Mesodermal cell (in vitro differentiated cells): ENCODE data around the gene AGBL1.

Source experiments
- H3K27ac ChIP-seq: 2 replicates; pipeline ENCODE4 v1.7.0; 2013; ENCODE audit warnings: mild to moderate bottlenecking, low read depth, low read length, moderate library complexity; ENCODE audit not compliant: severe bottlenecking
- H3K36me3 ChIP-seq: 2 replicates; pipeline ENCODE4 v1.7.1; 2013; ENCODE audit warnings: mild to moderate bottlenecking, low read length, moderate library complexity; ENCODE audit not compliant: control insufficient read depth, insufficient read depth
- H3K4me1 ChIP-seq: one replicate; pipeline ENCODE4 v1.7.1; 2013; ENCODE audit warnings: mild to moderate bottlenecking, low read length; ENCODE audit not compliant: insufficient read depth, control insufficient read depth, poor library complexity, severe bottlenecking
- H3K4me3 ChIP-seq: 2 replicates; pipeline ENCODE4 v1.7.0; 2013; ENCODE audit warnings: low read length, control low read depth, mild to moderate bottlenecking; ENCODE audit not compliant: insufficient read depth, poor library complexity, severe bottlenecking; ENCODE audit errors: extremely low read depth
- H3K9me3 ChIP-seq: 2 replicates; pipeline ENCODE4 v1.7.1; 2013; ENCODE audit warnings: mild to moderate bottlenecking, low read length, moderate library complexity; ENCODE audit not compliant: control insufficient read depth
- WGBS, 2 experiments: methylation state at CpG; one replicate each; pipeline ENCODE4 v1.1.5; 2013; ENCODE audit warnings: missing lambda C conversion rate in 2 of 2; ENCODE audit not compliant: insufficient coverage in 2 of 2; 5-methylcytosine and 5-hydroxymethylcytosine counted together

Gene AGBL1

DNA sequence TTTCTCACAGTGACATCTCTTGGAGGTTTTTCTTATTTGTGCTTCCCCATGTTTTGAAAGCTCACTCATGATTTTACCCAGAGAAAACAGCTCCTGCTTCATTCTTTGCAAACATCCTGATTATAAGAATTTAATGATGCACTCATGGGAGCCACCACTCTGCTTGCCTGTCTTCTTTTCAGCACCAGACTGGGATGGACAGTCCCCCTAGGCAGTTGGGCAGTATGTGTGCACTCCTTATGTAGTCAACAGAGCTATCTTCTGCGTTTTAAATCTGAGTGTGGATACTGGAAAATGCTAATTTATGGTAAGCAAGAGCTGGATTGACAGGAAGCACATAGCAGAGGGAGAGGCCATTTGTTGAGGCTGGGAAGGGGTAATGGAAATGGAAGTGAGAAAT lies 276.1 kb downstream of the AGBL1 start:
- Histone ChIP-seq H3K9me3 (no peaks in the 10 kb centered on the region), H3K4me3 (no peak overlapping the region), H3K4me1 (no peaks in the 10 kb centered on the region), H3K36me3 (no peaks in the 10 kb centered on the region), H3K27ac (no peak overlapping the region)
- 67 to 86% methylated on average over 1 of the region's 1 CpG for WGBS, 2 experiments

DNA sequence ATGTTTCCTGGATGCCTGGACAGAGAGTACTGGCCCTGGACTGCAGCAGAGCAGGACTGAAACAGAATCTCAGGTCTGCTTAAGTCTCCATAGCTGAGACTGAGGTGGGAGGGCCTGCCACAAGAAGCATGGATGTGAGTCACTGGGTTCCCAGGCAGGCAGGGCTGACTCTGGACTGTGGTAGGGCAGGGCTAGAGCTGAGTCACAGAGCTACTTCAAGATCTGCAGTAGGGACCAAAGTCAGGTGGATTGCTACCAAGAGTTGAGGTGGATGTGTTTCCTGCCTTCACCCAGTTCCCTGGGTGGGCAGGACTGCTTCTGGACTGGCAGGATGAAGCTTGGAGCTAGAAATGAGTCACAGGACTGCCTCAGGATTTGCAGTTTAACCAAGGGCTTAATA lies 282.9 kb downstream of the AGBL1 start:
- H3K36me3 ChIP-seq: no peaks in the 10 kb centered on the region

DNA sequence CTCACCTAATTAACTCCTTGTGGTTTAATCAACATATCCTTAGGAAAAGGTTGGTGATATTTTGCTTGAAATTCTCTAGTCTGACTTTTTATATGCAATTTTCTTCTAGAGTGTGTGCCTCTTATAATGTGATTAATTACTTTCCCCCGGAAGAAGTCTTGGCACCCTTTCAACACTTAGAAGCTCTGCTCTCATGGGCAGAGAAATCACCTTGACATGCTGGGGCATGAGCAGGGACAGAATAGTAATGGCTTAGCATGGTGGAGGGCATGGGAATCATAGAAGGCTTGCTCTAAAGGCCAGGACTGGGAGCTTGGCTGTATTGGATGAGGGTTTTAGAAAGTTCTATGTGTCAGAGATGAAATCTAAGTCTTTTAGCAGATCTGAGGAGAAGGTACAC lies 293.5 kb downstream of the AGBL1 start:
- WGBS, 2 experiments: no CpG with 5 or more reads among the region's 1 CpG
- Histone ChIP-seq H3K4me1 (no peaks in the 10 kb centered on the region), H3K36me3 (no peaks in the 10 kb centered on the region), H3K9me3 (no peaks in the 10 kb centered on the region), H3K4me3 (no peak overlapping the region), H3K27ac (no peak overlapping the region)

More for the DNA sequence above, 282.9 kb downstream of the AGBL1 start:
- H3K4me1 ChIP-seq: no peaks in the 10 kb centered on the region
- no peak overlapping the region for H3K27ac ChIP-seq
- no peaks in the 10 kb centered on the region for H3K9me3 ChIP-seq
- no peak overlapping the region for H3K4me3 ChIP-seq

DNA sequence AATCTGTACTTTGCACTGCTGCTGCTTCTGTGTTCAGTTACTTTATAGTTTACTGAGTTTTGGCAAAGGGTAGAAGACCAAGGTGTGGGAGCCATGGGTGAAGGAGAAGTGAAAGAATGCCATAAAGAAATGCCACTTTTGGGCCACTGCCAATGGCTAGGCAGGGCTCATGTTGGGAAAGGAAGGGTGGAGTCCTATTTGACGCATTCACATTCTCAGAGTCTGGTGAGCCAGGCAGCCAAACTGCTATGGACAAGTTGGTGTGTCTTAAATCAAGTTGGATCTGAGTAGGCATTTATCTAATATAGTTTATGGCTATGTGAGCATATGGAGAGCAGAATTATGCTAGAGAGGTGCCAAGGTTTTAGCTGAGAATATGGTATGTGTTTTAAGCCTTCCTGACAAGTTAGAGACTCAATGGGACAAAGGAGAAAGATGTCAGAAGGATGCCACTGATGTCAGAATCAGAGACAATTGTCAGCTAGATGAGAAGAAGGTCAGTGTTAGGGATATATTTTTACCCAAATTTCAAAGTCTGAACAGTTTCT lies 296.1 kb downstream of the AGBL1 start:
- Histone ChIP-seq H3K36me3 (no peaks in the 10 kb centered on the region), H3K27ac (no peak overlapping the region), H3K4me3 (no peak overlapping the region), H3K9me3 (no peaks in the 10 kb centered on the region), H3K4me1 (no peaks in the 10 kb centered on the region)
- WGBS, 2 experiments: 91 to 92% methylated on average over 1 of the region's 1 CpG

DNA sequence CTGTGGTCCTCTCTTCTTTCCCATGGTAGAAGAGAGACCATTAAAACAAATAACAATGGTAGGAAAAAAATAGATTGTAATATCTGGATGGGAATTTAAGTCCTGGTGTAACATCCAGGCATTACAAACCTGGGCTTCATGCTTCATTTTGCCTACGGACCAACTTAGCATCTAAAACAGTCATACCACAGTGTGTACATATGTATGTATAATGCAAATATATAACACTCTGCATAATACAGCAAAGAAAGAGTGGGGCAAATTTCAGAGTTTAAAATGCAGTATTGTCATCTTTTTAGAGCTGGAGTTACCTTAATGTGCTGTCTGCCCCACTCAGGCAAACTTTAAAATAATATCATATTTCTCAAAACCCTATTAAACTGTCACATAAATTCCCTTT lies 298.2 kb downstream of the AGBL1 start:
- H3K36me3 ChIP-seq: no peaks in the 10 kb centered on the region
- WGBS, 2 experiments: no CpG with 5 or more reads among the region's 1 CpG
- H3K4me1 ChIP-seq: no peaks in the 10 kb centered on the region
- no peaks in the 10 kb centered on the region for H3K9me3 ChIP-seq
- no peak overlapping the region for H3K27ac ChIP-seq
- no peak overlapping the region for H3K4me3 ChIP-seq

DNA sequence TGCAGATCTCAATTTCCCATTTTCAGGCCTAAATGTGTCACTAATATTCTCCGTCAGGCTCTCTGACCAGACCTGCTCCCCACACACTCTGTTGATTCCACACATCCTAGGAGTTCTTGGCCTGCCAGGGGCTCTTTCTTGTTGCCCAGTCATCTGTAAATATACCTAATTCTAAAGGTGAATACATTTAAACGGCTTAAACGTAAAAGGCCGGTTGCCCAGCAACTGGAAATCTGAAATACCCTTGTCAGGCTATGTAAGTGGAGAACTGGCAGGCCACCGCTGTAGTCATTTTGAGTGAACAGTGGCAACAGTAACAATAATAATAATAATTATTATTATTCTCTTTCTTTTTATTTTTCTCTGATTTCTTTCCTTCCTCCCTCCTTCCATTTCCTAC lies 302.7 kb downstream of the AGBL1 start:
- Histone ChIP-seq H3K36me3 (no peaks in the 10 kb centered on the region), H3K27ac (no peak overlapping the region), H3K4me3 (no peak overlapping the region), H3K4me1 (no peaks in the 10 kb centered on the region), H3K9me3 (no peaks in the 10 kb centered on the region)
- 80 to 90% methylated on average over 1 of the region's 5 CpGs for WGBS, 2 experiments

DNA sequence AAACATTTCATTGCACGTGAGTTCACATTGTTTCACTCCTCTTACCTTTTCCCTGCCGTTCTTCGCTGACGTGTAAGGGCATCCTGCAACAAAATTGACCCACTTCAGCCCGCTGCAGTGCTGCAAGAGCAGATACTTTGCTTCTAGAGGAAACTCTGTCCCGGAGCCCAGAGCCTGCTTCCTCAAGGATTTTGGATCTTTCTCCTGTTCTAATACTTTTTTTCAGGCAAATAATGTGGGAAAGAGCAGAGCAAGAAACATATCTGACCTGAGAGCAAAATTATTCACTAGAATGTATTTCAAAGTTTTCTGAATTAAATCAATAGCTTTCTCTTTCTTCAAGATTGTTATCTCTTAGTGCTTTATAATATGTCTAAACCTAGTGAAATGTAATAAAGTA lies 303.9 kb downstream of the AGBL1 start:
- H3K9me3 ChIP-seq: no peaks in the 10 kb centered on the region
- no peak overlapping the region for H3K4me3 ChIP-seq
- WGBS, 2 experiments: 95 to 98% methylated on average over 4 to 5 of the region's 6 CpGs
- H3K4me1 ChIP-seq: no peaks in the 10 kb centered on the region
- H3K27ac ChIP-seq: no peak overlapping the region
- no peaks in the 10 kb centered on the region for H3K36me3 ChIP-seq

DNA sequence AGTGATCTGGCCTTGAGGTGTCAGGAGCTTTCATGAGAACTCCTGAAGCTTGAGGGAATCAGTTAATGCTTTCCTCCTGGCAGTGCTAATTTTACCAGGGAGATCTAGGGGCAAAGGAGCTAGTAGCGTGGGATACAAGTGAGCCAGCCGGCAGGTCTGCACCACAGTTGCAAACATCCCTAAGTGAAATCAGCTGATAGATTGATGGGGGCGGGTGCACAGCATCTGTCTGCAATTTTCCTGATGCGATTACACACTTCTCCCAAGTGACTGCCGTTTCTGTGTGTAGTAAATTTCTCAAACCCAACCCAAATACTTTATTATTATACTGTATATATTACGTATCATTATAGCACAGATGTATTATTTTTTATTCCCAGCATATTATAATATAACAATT lies 304.5 kb downstream of the AGBL1 start:
- Histone ChIP-seq H3K9me3 (no peaks in the 10 kb centered on the region), H3K4me3 (no peak overlapping the region), H3K36me3 (no peaks in the 10 kb centered on the region), H3K4me1 (no peaks in the 10 kb centered on the region), H3K27ac (no peak overlapping the region)
- 90% methylated on average over 2 of the region's 6 CpGs; no CpG with 5 or more reads in 1 of the 2 experiments for WGBS, 2 experiments

DNA sequence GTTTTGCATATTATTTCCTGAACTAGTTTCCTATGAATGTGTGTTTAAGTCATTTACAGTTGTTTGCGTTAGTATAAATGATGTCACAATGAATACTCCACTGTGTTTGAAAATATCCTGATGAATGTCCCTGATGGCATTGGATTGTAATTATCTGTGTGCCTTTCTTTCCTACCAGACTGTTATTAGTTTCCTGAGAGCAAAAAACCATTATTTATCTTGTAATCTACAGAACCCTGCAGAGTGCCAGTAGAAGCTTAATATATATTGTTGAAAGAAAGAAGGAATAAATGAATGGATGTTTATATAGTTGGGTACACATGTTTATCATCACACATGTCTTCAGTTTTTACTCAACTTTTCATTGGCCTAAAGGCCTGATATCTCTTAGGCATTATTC lies 312.6 kb downstream of the AGBL1 start:
- no peaks in the 10 kb centered on the region for H3K9me3 ChIP-seq

DNA sequence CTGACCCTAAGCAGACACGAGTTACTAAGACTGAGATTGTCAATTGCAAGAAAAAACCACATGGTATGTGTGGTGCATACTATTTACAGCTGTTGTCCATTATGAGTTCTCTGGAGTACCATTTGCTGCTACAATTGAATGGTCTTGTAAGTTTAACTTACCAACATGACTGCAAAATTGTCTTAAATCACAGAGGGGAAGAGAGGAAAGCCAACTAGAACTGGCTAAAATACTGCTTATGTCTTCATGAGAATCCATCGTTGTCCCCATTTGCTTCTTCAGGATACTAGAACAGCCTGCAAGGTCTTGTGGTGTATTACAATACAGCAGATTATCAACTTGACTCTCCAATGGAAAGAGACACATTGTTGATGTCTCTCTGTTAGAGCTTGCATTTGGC lies 313.2 kb downstream of the AGBL1 start:
- 100% methylated on average over 1 of the region's 2 CpGs; no CpG with 5 or more reads in 1 of the 2 experiments for WGBS, 2 experiments
- Histone ChIP-seq H3K4me1 (no peaks in the 10 kb centered on the region), H3K4me3 (no peak overlapping the region), H3K9me3 (no peaks in the 10 kb centered on the region), H3K36me3 (no peaks in the 10 kb centered on the region), H3K27ac (no peak overlapping the region)

More for the DNA sequence above, 312.6 kb downstream of the AGBL1 start:
- H3K27ac ChIP-seq: no peak overlapping the region
- 100% methylated on average over 1 of the region's 1 CpG; no CpG with 5 or more reads in 1 of the 2 experiments for WGBS, 2 experiments
- H3K4me3 ChIP-seq: no peak overlapping the region
- H3K4me1 ChIP-seq: no peaks in the 10 kb centered on the region
- H3K36me3 ChIP-seq: no peaks in the 10 kb centered on the region

DNA sequence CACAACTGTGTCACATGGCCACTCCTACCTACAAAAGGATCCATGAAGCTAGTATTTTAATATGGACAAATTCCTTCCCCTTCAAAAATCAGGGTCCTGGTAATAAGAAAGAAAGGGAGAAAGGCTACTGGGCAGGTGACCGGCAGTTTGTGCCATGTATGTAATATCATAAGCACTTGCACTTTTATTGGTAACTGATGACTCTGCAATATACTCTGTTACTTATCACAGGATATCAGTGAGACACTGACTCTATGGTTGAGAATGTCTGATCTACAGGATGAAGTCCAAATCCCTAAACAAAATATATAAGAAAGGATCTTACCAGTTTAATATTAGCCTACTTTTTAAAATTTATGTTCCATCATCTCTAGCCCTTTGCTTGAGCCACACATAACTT lies 315.2 kb downstream of the AGBL1 start:
- Histone ChIP-seq H3K27ac (no peak overlapping the region), H3K9me3 (no peaks in the 10 kb centered on the region), H3K36me3 (no peaks in the 10 kb centered on the region), H3K4me3 (no peak overlapping the region), H3K4me1 (no peaks in the 10 kb centered on the region)
- no CpG with 5 or more reads among the region's 1 CpG for WGBS, 2 experiments
